Camera-type eye (tissue), 1 donor: Measurements from ENCODE around the gene DLG3. TPM values are rescaled to one million over a fixed set of nuclear protein-coding genes. Genes with fewer than 3 reads are reported as not detected.

Experiments used
- total RNA-seq: library from RNA; depleted of rRNA; stranded (reverse); fragments of >200 nt; gene quantifications from one replicate; pipeline ENCODE4 v1.2.3, GENCODE V29; 2014

Gene DLG3
- total RNA-seq: 67.5 TPM

GRCh38 chrX:70444326-70444945, at the start of gene DLG3:
DLG3 (plus strand) TSS chrX:70444835; CDS start chrX:70445202, 367 bp downstream.

GRCh38 chrX:70422851-70423341, 21.7 kb upstream of the DLG3 start, which contains the start of gene GDPD2:
GDPD2 (plus strand) TSS chrX:70423314; CDS start chrX:70424985, 1,671 bp downstream.

Other genes with a start within 250 kb of the DLG3 start
- gene AWAT1, start 210.2 kb upstream of the DLG3 start, total RNA-seq: not detected
- 0.82 TPM for gene P2RY4, start 184.6 kb upstream of the DLG3 start, total RNA-seq
- gene ARR3, start 176.5 kb upstream of the DLG3 start, total RNA-seq: 9.8 TPM
- not detected for gene RAB41, start 162.7 kb upstream of the DLG3 start, total RNA-seq
- 43.7 TPM for gene PDZD11, start 154.9 kb upstream of the DLG3 start, total RNA-seq
- gene KIF4A, start 154.7 kb upstream of the DLG3 start, total RNA-seq: 7.6 TPM
- gene GDPD2, start 21.5 kb upstream of the DLG3 start, total RNA-seq: 7.5 TPM